Panc1 (cell line): ENCODE results near the gene NSUN2.

Experiments used
- POLR2AphosphoS5 ChIP-seq: IDR thresholded peaks from 2 replicates; pipeline ENCODE4 v1.6.1; 2012; ENCODE audit warnings: mild to moderate bottlenecking, low read depth, low read length, moderate library complexity
- SIN3A ChIP-seq: IDR thresholded peaks from 2 replicates; pipeline ENCODE4 v1.6.1; 2012; ENCODE audit warnings: low read depth, mild to moderate bottlenecking, low read length, moderate library complexity, borderline replicate concordance; ENCODE audit not compliant: insufficient read depth
- TF ChIP-seq, protein P1 (sequence below): fragments of 450-650 bp; IDR thresholded peaks from 2 replicates; pipeline ENCODE4 v1.5.1; 2017; ENCODE audit warnings: mild to moderate bottlenecking
- TF ChIP-seq, protein P2 (sequence below), 2 experiments: IDR thresholded peaks; 2 replicates each; pipeline ENCODE4 v1.6.1; 2011 to 2012; ENCODE audit warnings: low read depth in 2 of 2, control low read depth in 1 of 2, low read length in 1 of 2, mild to moderate bottlenecking in 1 of 2, moderate library complexity in 1 of 2; ENCODE audit not compliant: insufficient read depth in 1 of 2

DNA sequence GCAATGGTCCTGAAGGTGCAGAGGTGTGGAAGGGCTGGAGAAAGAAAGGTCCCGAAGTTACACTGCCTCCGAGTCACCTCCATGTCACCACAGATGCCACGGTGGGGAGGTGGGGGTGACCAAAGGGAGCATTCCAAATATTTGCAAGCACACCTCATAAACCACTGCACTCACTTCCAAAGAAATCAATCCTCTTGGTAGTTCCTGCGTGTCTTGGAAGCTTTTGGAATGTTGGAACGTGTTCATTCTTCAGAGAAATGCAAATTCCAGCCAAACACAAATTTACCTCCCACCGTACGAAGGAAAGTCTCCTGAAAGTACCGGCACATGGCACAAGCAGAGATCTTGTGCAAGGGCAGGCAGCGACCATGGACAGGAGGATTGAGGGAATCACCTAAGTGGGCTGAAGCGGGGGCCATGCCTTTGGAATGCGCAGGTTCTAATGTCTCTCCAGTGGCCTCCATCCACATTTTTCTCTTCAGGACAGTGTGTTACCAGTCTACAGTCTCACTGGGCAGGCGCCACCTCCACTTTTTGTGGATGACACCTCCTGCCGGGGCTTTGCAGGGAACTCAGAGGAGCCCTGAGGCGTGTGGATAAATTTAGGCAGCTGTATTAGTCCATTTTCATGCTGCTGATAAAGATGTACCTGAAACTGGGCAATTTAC is 54.0 kb downstream of the NSUN2 start:
- no peak for TF ChIP-seq SIN3A
- TF ChIP-seq, protein P1, sequence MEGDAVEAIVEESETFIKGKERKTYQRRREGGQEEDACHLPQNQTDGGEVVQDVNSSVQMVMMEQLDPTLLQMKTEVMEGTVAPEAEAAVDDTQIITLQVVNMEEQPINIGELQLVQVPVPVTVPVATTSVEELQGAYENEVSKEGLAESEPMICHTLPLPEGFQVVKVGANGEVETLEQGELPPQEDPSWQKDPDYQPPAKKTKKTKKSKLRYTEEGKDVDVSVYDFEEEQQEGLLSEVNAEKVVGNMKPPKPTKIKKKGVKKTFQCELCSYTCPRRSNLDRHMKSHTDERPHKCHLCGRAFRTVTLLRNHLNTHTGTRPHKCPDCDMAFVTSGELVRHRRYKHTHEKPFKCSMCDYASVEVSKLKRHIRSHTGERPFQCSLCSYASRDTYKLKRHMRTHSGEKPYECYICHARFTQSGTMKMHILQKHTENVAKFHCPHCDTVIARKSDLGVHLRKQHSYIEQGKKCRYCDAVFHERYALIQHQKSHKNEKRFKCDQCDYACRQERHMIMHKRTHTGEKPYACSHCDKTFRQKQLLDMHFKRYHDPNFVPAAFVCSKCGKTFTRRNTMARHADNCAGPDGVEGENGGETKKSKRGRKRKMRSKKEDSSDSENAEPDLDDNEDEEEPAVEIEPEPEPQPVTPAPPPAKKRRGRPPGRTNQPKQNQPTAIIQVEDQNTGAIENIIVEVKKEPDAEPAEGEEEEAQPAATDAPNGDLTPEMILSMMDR = no peak
- TF ChIP-seq, protein P2, sequence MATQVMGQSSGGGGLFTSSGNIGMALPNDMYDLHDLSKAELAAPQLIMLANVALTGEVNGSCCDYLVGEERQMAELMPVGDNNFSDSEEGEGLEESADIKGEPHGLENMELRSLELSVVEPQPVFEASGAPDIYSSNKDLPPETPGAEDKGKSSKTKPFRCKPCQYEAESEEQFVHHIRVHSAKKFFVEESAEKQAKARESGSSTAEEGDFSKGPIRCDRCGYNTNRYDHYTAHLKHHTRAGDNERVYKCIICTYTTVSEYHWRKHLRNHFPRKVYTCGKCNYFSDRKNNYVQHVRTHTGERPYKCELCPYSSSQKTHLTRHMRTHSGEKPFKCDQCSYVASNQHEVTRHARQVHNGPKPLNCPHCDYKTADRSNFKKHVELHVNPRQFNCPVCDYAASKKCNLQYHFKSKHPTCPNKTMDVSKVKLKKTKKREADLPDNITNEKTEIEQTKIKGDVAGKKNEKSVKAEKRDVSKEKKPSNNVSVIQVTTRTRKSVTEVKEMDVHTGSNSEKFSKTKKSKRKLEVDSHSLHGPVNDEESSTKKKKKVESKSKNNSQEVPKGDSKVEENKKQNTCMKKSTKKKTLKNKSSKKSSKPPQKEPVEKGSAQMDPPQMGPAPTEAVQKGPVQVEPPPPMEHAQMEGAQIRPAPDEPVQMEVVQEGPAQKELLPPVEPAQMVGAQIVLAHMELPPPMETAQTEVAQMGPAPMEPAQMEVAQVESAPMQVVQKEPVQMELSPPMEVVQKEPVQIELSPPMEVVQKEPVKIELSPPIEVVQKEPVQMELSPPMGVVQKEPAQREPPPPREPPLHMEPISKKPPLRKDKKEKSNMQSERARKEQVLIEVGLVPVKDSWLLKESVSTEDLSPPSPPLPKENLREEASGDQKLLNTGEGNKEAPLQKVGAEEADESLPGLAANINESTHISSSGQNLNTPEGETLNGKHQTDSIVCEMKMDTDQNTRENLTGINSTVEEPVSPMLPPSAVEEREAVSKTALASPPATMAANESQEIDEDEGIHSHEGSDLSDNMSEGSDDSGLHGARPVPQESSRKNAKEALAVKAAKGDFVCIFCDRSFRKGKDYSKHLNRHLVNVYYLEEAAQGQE (IDR thresholded peaks at IDR 0.05; ENCODE audit: insufficient read depth in 1 of 2, low read depth in 2 of 2, low read length in 1 of 2) = no peak
- no peak for TF ChIP-seq POLR2AphosphoS5
